OCI-LY3 (cell line): ENCODE measurements around the gene ZNF407.

Experiments used
- H2AFZ ChIP-seq: fragments of 200-600, 300-600 bp; shearing (Covaris generic); 2 replicates; pipeline ENCODE4 v1.6.0; 2014; ENCODE audit warnings: antibody characterized with exemption, low read depth, low read length
- H3K27ac ChIP-seq: fragments of 200-600, 300-600 bp; sonication (generic); 2 replicates; pipeline ENCODE4 v1.5.1; 2014; ENCODE audit warnings: mild to moderate bottlenecking, low read length, moderate library complexity, mixed read lengths
- H3K27me3 ChIP-seq: fragments of 200-600, 300-600 bp; sonication (generic); 2 replicates; pipeline ENCODE4 v1.6.1; 2014; ENCODE audit warnings: low read depth, low read length, mixed read lengths
- H3K36me3 ChIP-seq: fragments of 200-600, 300-600 bp; sonication (generic); replicated peaks from 2 replicates; pipeline ENCODE3; 2014; ENCODE audit warnings: low read depth, low read length, mixed read lengths
- H3K4me1 ChIP-seq: fragments of 300-600, 200-600 bp; sonication (generic); 2 replicates; pipeline ENCODE4 v1.6.1; 2014; ENCODE audit warnings: low read length, mixed read lengths
- H3K4me2 ChIP-seq: fragments of 200-600, 300-600 bp; sonication (generic); 2 replicates; pipeline ENCODE4 v1.6.1; 2014; ENCODE audit warnings: low read length, mixed read lengths
- H3K4me3 ChIP-seq: fragments of 300-600, 200-600 bp; sonication (generic); 2 replicates; pipeline ENCODE4 v1.5.1; 2014; ENCODE audit warnings: antibody characterized with exemption, mild to moderate bottlenecking, low read length, moderate library complexity
- H3K79me2 ChIP-seq: fragments of 300-600, 200-600 bp; shearing (Covaris generic); 2 replicates; pipeline ENCODE4 v1.6.1; 2014; ENCODE audit warnings: mild to moderate bottlenecking, low read length, mixed read lengths
- H3K9ac ChIP-seq: fragments of 300-600, 200-600 bp; shearing (Covaris generic); 2 replicates; pipeline ENCODE4 v1.6.0; 2014; ENCODE audit warnings: mild to moderate bottlenecking, low read length, moderate library complexity
- H3K9me3 ChIP-seq: fragments of 200-600, 300-600 bp; shearing (Covaris generic); 2 replicates; pipeline ENCODE4 v1.6.1; 2014; ENCODE audit warnings: low read length, mixed read lengths; ENCODE audit not compliant: insufficient read depth
- H4K20me1 ChIP-seq: fragments of 200-600, 300-600 bp; sonication (generic); 2 replicates; pipeline ENCODE4 v1.6.1; 2016; ENCODE audit warnings: low read length, mixed read lengths; ENCODE audit not compliant: insufficient read depth
- CTCF ChIP-seq: fragments of 200-600, 300-600 bp; sonication (generic); IDR thresholded peaks from 2 replicates; pipeline ENCODE4 v1.5.1; 2014; ENCODE audit warnings: antibody characterized with exemption, low read length, low read depth
- EZH2phosphoT487 ChIP-seq: fragments of 200-600 bp; shearing (Covaris generic); IDR thresholded peaks from 2 replicates; pipeline ENCODE4 v1.6.1; 2018; ENCODE audit warnings: antibody characterized with exemption, mixed run types, low read depth

Gene ZNF407

GRCh38 chr18:74799542-74799941 lies 201.9 kb downstream of the ZNF407 start:
- H3K27me3 ChIP-seq = no peaks in the 10 kb centered on the region
- H3K4me2 ChIP-seq = no peak overlapping the region
- H4K20me1 ChIP-seq = no peaks in the 10 kb centered on the region
- no peak for TF ChIP-seq EZH2phosphoT487
- no peak for TF ChIP-seq CTCF
- no peaks in the 10 kb centered on the region for H3K9me3 ChIP-seq
- no peaks in the 10 kb centered on the region for H3K79me2 ChIP-seq
- H3K4me1 ChIP-seq = peaks cover 39% of the 10 kb centered on the region
- H2AFZ ChIP-seq = no peak overlapping the region
- no peak overlapping the region for H3K9ac ChIP-seq
- no peak overlapping the region for H3K27ac ChIP-seq
- H3K4me3 ChIP-seq = no peak overlapping the region
- no peaks in the 10 kb centered on the region for H3K36me3 ChIP-seq

DNA sequence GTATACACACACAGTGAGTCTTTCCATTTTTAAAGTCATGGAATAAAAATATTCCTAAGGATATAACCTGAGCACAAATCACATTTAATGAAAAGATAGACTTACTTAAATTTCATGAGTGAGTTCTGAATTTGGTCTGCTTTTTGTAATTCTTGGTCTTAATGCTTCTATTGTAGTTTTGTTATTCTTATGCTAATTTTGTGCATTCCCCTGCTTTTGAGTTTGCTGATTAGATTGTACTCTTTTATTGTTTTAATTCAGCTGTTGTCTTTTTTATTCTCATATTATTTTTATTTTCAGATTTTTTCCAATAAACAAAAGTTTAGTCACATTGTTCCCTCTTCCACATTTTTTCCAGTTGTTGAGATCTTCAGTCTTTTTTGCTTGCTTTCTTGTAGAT lies 202.4 kb downstream of the ZNF407 start:
- Histone ChIP-seq H3K4me1 (peaks cover 39% of the 10 kb centered on the region), H3K4me2 (no peak overlapping the region), H3K79me2 (no peaks in the 10 kb centered on the region), H3K4me3 (no peak overlapping the region), H3K36me3 (no peaks in the 10 kb centered on the region), H4K20me1 (no peaks in the 10 kb centered on the region), H3K9me3 (no peaks in the 10 kb centered on the region), H3K27me3 (no peaks in the 10 kb centered on the region), H2AFZ (no peak overlapping the region), H3K27ac (no peak overlapping the region), H3K9ac (no peak overlapping the region)
- TF ChIP-seq EZH2phosphoT487 (no peak), CTCF (no peak)

- Histone ChIP-seq H3K9ac (no peak overlapping the region), H4K20me1 (no peaks in the 10 kb centered on the region), H3K4me2 (no peak overlapping the region), H3K27ac (no peak overlapping the region), H3K4me3 (no peak overlapping the region), H3K27me3 (no peaks in the 10 kb centered on the region), H2AFZ (no peak overlapping the region), H3K79me2 (no peaks in the 10 kb centered on the region), H3K36me3 (no peaks in the 10 kb centered on the region), H3K4me1 (peaks cover 31% of the 10 kb centered on the region), H3K9me3 (no peaks in the 10 kb centered on the region)
- TF ChIP-seq EZH2phosphoT487 (no peak), CTCF (no peak)
Observed at GRCh38 chr18:74803117-74803516, 205.4 kb downstream of the ZNF407 start.

DNA sequence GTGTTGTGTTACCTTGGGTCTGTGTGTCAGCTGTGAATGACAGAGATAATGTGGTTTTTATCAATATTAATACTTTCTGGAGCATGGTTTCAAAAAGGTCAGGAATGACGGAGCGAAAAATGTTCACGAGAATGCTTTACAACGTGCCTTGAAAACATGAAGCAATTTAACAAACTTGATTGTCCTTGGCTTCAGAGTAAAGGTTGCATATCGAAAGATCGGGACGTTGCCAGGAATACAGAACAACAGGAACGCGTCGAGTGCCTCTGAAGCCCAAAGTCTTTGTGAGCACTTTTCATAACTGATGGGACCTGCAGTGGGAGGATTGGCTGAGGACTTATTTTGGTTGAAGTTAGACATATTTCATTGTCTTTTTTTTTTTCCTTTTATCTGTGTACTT lies 206.1 kb downstream of the ZNF407 start:
- no peak overlapping the region for H3K4me2 ChIP-seq
- H3K27me3 ChIP-seq = no peaks in the 10 kb centered on the region
- H3K9ac ChIP-seq = no peak overlapping the region
- no peaks in the 10 kb centered on the region for H3K36me3 ChIP-seq
- no peak overlapping the region for H3K27ac ChIP-seq
- H3K4me3 ChIP-seq = no peak overlapping the region
- peaks cover 24% of the 10 kb centered on the region for H3K4me1 ChIP-seq
- no peaks in the 10 kb centered on the region for H4K20me1 ChIP-seq
- TF ChIP-seq EZH2phosphoT487 (no peak), CTCF (no peak)
- no peak overlapping the region for H2AFZ ChIP-seq
- H3K9me3 ChIP-seq = no peaks in the 10 kb centered on the region
- H3K79me2 ChIP-seq = no peaks in the 10 kb centered on the region
